ENCODE data around the gene ZMYND11.
A peak's percentile ranks its signal among the peaks of the same experiment; 100 is the strongest.

ZMYND11 gene

DNA sequence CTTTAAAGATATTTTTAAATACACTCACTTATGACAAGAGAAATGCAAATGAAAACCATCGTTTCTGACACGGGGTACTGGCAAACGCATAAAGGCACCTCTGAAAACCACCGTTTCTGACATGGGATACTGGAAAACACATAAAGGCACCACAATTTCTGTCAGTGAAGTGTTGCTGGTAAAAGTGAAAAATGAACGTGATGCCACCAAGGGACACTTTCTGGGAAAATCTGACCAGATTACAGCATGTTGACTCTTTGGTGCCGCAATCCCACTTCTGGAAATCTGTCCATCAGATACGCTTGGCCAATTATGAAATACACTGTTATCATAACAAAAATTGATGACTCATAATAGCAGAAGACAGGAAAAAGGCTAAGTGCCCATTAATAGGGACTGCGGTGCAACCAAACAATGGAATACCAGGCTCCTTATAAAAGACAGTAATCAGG is 131.7 kb downstream of the ZMYND11 start (continued):
- TF ChIP-seq, protein P1, sequence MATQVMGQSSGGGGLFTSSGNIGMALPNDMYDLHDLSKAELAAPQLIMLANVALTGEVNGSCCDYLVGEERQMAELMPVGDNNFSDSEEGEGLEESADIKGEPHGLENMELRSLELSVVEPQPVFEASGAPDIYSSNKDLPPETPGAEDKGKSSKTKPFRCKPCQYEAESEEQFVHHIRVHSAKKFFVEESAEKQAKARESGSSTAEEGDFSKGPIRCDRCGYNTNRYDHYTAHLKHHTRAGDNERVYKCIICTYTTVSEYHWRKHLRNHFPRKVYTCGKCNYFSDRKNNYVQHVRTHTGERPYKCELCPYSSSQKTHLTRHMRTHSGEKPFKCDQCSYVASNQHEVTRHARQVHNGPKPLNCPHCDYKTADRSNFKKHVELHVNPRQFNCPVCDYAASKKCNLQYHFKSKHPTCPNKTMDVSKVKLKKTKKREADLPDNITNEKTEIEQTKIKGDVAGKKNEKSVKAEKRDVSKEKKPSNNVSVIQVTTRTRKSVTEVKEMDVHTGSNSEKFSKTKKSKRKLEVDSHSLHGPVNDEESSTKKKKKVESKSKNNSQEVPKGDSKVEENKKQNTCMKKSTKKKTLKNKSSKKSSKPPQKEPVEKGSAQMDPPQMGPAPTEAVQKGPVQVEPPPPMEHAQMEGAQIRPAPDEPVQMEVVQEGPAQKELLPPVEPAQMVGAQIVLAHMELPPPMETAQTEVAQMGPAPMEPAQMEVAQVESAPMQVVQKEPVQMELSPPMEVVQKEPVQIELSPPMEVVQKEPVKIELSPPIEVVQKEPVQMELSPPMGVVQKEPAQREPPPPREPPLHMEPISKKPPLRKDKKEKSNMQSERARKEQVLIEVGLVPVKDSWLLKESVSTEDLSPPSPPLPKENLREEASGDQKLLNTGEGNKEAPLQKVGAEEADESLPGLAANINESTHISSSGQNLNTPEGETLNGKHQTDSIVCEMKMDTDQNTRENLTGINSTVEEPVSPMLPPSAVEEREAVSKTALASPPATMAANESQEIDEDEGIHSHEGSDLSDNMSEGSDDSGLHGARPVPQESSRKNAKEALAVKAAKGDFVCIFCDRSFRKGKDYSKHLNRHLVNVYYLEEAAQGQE (tag by site-specific recombination; IDR thresholded peaks at IDR 0.05): no peak
- TF ChIP-seq ZNF132 (tag by site-specific recombination; IDR thresholded peaks at IDR 0.05; ENCODE audit: borderline replicate concordance) (no peak), ZEB2 (tag by site-specific recombination; IDR thresholded peaks at IDR 0.05) (peak; percentile 51; the same call in 1 of the 2 replicates), ZFP69B (tag by site-specific recombination; IDR thresholded peaks at IDR 0.05) (0 out of 2 replicates have a peak, but pooled peaks have one; percentile 37), ZNF266 (tag by site-specific recombination; IDR thresholded peaks at IDR 0.05; ENCODE audit: low read depth) (no peak), ZNF214 (tag by site-specific recombination; IDR thresholded peaks at IDR 0.05; ENCODE audit: borderline replicate concordance) (no peak), FEZF1 (tag by site-specific recombination; IDR thresholded peaks at IDR 0.05) (peak; percentile 48; the same call in 1 of the 2 replicates)
- TF ChIP-seq, protein P2, sequence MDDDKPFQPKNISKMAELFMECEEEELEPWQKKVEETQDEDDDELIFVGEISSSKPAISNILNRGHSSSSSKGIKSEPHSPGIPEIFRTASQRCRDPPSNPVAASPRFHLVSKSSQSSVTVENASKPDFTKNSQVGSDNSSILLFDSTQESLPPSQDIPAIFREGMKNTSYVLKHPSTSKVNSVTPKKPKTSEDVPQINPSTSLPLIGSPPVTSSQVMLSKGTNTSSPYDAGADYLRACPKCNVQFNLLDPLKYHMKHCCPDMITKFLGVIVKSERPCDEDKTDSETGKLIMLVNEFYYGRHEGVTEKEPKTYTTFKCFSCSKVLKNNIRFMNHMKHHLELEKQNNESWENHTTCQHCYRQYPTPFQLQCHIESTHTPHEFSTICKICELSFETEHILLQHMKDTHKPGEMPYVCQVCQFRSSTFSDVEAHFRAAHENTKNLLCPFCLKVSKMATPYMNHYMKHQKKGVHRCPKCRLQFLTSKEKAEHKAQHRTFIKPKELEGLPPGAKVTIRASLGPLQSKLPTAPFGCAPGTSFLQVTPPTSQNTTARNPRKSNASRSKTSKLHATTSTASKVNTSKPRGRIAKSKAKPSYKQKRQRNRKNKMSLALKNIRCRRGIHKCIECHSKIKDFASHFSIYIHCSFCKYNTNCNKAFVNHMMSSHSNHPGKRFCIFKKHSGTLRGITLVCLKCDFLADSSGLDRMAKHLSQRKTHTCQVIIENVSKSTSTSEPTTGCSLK (tag by site-specific recombination; IDR thresholded peaks at IDR 0.05): no peak
- TF ChIP-seq, protein P3, sequence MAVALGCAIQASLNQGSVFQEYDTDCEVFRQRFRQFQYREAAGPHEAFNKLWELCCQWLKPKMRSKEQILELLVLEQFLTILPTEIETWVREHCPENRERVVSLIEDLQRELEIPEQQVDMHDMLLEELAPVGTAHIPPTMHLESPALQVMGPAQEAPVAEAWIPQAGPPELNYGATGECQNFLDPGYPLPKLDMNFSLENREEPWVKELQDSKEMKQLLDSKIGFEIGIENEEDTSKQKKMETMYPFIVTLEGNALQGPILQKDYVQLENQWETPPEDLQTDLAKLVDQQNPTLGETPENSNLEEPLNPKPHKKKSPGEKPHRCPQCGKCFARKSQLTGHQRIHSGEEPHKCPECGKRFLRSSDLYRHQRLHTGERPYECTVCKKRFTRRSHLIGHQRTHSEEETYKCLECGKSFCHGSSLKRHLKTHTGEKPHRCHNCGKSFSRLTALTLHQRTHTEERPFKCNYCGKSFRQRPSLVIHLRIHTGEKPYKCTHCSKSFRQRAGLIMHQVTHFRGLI (tag by site-specific recombination; IDR thresholded peaks at IDR 0.05): no peak

DNA sequence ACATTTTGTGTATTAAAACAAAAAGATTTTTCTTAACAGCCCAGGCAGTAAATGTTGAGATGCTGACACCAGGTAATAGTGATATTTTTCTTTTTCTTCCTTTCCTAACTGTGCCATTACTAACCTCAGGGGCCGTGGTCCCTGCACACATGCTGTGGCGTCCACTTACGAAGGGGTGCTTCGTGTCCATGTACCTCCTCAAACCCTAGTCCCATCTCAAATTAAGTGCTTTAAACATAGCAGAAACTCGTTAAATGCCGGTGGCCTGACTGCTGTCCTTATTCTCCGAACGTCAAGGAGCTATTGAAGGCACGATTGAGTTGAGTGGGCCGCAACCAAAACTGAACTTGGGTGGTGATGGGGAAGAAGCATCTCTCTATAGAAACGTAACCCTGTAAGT is 132.4 kb downstream of the ZMYND11 start:
- Histone ChIP-seq H3K9me3 (ENCODE audit: control insufficient read depth, insufficient read depth, low read depth, low read length) (no peaks in the 10 kb centered on the region), H3K4me3 (ENCODE audit: low read depth, low read length) (no peak overlapping the region), H3K4me1 (ENCODE audit: control insufficient read depth, insufficient read depth, low read length) (peaks cover 7% of the 10 kb centered on the region; the same call in 1 of the 2 replicates), H3K27ac (ENCODE audit: extremely low read depth, low read depth, low read length) (no peak overlapping the region), H3K36me3 (ENCODE audit: control insufficient read depth in 2 of 2, insufficient read depth in 1 of 2, low read length in 2 of 2) (no peaks in the 10 kb centered on the region)
- ChIA-PET CTCF (no interaction called here), POLR2A (no interaction called here)
- TF ChIP-seq GLIS2 (tag by site-specific recombination; IDR thresholded peaks at IDR 0.05) (no peak), ZNF658 (tag by site-specific recombination; IDR thresholded peaks at IDR 0.05) (no peak), ZNF660 (tag by site-specific recombination; IDR thresholded peaks at IDR 0.05) (no peak), ZNF350 (tag by site-specific recombination; IDR thresholded peaks at IDR 0.05) (no peak), ZNF707 (tag by site-specific recombination; IDR thresholded peaks at IDR 0.05) (no peak), ZNF610 (tag by site-specific recombination; IDR thresholded peaks at IDR 0.05; ENCODE audit: borderline replicate concordance) (no peak), ZNF843 (tag by site-specific recombination; IDR thresholded peaks at IDR 0.05) (no peak), ZNF404 (tag by site-specific recombination; IDR thresholded peaks at IDR 0.05) (no peak), ZNF664 (tag by site-specific recombination; IDR thresholded peaks at IDR 0.05) (no peak)
- TF ChIP-seq, protein P1 (tag by site-specific recombination; IDR thresholded peaks at IDR 0.05): no peak
- TF ChIP-seq, protein P4, sequence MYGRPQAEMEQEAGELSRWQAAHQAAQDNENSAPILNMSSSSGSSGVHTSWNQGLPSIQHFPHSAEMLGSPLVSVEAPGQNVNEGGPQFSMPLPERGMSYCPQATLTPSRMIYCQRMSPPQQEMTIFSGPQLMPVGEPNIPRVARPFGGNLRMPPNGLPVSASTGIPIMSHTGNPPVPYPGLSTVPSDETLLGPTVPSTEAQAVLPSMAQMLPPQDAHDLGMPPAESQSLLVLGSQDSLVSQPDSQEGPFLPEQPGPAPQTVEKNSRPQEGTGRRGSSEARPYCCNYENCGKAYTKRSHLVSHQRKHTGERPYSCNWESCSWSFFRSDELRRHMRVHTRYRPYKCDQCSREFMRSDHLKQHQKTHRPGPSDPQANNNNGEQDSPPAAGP (tag by site-specific recombination; IDR thresholded peaks at IDR 0.05): no peak
